Measurements from ENCODE around the gene SPACA9. TPM values are rescaled to one million over a fixed set of nuclear protein-coding genes. Genes with fewer than 3 reads are reported as not detected.

Gene SPACA9
- total RNA-seq: 1 to 10 TPM in 1 of 2 donors, not detected in 1; 2.3 TPM

DNA sequence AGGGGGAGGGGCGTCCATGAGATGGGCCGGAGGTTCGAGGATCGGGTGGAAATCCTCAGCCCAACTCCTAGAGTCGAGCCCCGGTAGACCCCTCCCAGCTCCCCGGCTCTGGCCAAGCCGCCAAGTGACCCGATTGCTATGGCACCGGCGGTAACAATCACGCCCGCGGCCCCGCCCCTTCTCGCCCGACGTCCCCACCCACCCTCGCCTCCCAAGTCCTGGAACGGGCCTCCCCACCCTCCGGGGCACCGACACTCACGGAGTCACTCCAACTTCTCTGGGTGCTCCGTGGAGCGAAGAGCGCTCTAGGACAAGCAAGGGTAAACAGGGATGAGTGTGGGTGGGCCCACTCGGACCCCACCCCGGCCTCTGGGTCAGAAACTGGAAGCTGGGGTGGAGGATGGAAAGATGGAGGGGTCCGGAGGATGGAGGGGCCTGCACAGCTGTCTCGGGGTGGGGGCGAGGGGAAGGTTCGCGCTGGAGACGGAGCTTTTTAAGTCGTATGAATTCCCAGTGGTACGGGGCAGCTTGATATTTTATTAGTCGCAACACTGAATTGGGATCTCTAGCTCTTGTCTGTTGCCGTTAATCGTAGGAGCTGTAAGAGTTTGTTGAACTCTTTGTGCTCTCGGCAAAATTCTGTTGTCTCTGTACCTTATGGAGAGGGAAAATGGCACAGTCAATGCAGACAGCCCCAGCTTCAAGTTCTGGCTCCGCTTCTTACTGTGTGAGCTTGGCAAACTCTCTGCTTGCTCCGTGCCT is at the start of gene SPACA9:
Gene SPACA9 (plus strand): TSS at position 204 of the 762 bp plus-strand sequence. CDS start 5,050 bp downstream, outside the sequence.
- 11 to 12% methylated on average over 35 to 40 of the region's 42 CpGs for WGBS, 2 donors
- Histone ChIP-seq H3K27ac (peak within 1 kb of the TSS; percentile 52 to 70 (median 60)), H3K36me3 (replicated peaks in 1 of 2; ENCODE audit: insufficient read depth in 1 of 2, low read depth in 2 of 2) (no peaks in the 10 kb centered on the region), H3K4me1 (peaks cover 14% of the 10 kb centered on the region), H3K4me3 (peak within 1 kb of the TSS; percentile 84 to 93), H3K9me3 (no peaks in the 10 kb centered on the region), H3K27me3 (no peaks in the 10 kb centered on the region)
- ATAC-seq (peak; percentile 73), DNase-seq (peak; percentile 57 to 71 (median 65))
- intact Hi-C loops (cut with DNase I): no loop called here
- TF ChIP-seq, protein P1, sequence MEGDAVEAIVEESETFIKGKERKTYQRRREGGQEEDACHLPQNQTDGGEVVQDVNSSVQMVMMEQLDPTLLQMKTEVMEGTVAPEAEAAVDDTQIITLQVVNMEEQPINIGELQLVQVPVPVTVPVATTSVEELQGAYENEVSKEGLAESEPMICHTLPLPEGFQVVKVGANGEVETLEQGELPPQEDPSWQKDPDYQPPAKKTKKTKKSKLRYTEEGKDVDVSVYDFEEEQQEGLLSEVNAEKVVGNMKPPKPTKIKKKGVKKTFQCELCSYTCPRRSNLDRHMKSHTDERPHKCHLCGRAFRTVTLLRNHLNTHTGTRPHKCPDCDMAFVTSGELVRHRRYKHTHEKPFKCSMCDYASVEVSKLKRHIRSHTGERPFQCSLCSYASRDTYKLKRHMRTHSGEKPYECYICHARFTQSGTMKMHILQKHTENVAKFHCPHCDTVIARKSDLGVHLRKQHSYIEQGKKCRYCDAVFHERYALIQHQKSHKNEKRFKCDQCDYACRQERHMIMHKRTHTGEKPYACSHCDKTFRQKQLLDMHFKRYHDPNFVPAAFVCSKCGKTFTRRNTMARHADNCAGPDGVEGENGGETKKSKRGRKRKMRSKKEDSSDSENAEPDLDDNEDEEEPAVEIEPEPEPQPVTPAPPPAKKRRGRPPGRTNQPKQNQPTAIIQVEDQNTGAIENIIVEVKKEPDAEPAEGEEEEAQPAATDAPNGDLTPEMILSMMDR (IDR thresholded peaks at IDR 0.05): no peak
- TF ChIP-seq POLR2A (IDR thresholded peaks at IDR 0.05): no peak

DNA sequence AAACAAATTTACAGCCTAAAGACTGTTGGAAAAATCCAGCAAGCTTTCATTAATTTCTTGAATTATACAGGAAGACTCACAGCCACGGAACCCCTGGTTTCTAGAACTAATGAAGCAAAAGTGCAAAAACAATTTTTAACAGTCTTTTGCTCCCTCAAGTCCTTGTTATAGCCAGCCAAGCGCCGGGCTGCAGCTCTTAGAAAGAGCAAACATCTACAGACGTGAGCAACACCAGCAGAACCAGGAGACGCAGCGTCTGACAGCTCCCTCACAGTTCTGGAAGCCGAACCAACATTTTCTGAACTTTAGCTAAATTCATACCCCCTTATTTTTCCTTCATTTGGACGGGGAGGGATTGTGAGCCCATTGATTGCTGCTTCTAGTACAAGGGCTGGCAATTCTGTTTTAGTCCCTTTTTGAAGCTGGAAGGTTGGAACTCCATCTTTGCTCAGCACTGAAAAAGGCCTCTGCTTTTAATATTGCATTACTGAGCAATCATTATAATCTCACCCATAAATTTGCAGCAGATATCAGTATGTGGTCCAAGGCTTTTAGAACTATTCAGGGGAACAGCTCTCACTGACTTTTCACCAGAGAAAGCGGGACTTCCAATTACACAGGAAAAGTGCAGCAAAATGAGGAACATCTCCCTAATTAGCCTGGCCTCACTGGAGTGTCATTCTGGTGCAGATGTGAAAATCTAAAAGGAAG is 46.4 kb upstream of the SPACA9 start:
- DNase-seq: no peak
- intact Hi-C loops (cut with DNase I): no loop called here
- no peak overlapping the region for H3K27ac ChIP-seq
- no peaks in the 10 kb centered on the region for H3K27me3 ChIP-seq
- H3K36me3 ChIP-seq (replicated peaks in 1 of 2; ENCODE audit: insufficient read depth in 1 of 2, low read depth in 2 of 2): no peaks in the 10 kb centered on the region
- ATAC-seq: no peak
- H3K9me3 ChIP-seq: no peaks in the 10 kb centered on the region
- no peaks in the 10 kb centered on the region for H3K4me1 ChIP-seq
- no peak overlapping the region for H3K4me3 ChIP-seq
- TF ChIP-seq, protein P1 (IDR thresholded peaks at IDR 0.05): no peak
- no peak for TF ChIP-seq POLR2A (IDR thresholded peaks at IDR 0.05)
- 60 to 75% methylated on average over 9 of the region's 9 CpGs for WGBS, 2 donors

DNA sequence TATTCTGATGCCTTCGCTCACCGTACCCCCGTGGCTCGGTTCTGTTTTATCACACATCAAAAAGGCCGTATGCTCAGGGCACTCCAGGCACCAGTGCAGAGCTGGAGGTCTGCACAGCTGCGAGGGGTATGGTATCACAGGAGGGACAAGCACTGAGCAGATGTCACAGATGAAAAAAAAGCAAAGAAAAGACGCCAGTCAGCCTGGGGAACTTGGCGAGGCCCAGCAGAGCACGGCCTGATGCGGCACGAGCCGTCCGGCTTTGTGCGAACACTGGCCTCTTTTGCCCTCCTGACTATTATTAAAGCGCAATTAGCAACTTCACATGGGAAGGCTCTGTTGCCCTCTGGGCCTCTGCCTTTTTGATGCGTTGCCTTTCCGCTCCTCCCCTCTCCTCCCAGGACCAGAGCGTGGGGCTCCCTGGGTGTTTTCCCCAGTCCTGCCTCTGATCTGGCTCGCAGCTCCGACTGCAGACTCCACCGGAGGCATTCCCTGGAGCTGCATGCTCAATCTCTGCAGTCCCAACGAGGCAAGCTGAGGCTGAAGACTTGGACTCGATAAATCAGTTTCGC is 45.1 kb upstream of the SPACA9 start:
- Histone ChIP-seq H3K4me1 (no peaks in the 10 kb centered on the region), H3K9me3 (no peaks in the 10 kb centered on the region), H3K27ac (no peak overlapping the region), H3K27me3 (no peaks in the 10 kb centered on the region), H3K4me3 (no peak overlapping the region), H3K36me3 (replicated peaks in 1 of 2; ENCODE audit: insufficient read depth in 1 of 2, low read depth in 2 of 2) (no peaks in the 10 kb centered on the region)
- intact Hi-C loops (cut with DNase I): no loop called here
- no peak for TF ChIP-seq POLR2A (IDR thresholded peaks at IDR 0.05)
- TF ChIP-seq, protein P1 (IDR thresholded peaks at IDR 0.05): no peak
- no peak for DNase-seq
- 76 to 82% methylated on average over 23 to 24 of the region's 24 CpGs for WGBS, 2 donors
- ATAC-seq: no peak

DNA sequence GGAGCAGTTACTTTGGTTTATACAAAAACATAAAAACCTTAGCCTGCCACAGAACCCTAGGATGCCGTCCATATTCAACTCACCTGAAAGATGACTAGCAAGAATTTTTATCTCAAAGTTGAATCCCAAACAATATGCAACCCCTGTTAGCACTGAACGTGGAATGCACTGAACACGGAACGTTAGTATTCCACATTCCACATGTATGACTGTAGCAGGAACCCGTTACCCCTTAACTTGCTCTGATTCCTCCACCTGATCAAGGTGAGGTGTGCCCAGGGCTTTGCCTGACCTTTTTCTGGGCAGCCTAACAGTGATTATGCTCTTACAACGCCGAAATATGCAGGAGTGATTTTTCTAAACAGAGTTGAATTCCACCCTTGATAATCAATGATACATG is 44.4 kb upstream of the SPACA9 start:
- Histone ChIP-seq H3K27ac (no peak overlapping the region), H3K9me3 (no peaks in the 10 kb centered on the region), H3K4me3 (no peak overlapping the region), H3K27me3 (no peaks in the 10 kb centered on the region), H3K4me1 (no peaks in the 10 kb centered on the region), H3K36me3 (replicated peaks in 1 of 2; ENCODE audit: insufficient read depth in 1 of 2, low read depth in 2 of 2) (no peaks in the 10 kb centered on the region)
- ATAC-seq: no peak
- TF ChIP-seq, protein P1 (IDR thresholded peaks at IDR 0.05): no peak
- no peak for TF ChIP-seq POLR2A (IDR thresholded peaks at IDR 0.05)
- no peak for DNase-seq
- 74 to 77% methylated on average over 7 of the region's 7 CpGs for WGBS, 2 donors
- intact Hi-C loops (cut with DNase I): no loop called here
